Measurements from ENCODE around the gene NIPAL3. TPM values are rescaled to one million over a fixed set of nuclear protein-coding genes. Genes with fewer than 3 reads are reported as not detected.
"Not testable (repeated sequence)": the region's sequence is repeated elsewhere in the genome, so short reads cannot be mapped to it uniquely, and the experiment has no call there.

The NIPAL3 gene
- total RNA-seq, 1 donor from 2014 or later, result 45.0 TPM

GRCh38 chr1:24516506-24516905 lies 100.9 kb downstream of the NIPAL3 start:
- no peak for DNase-seq (ENCODE audit: low read depth)
- no peaks in the 10 kb centered on the region for H3K36me3 ChIP-seq (ENCODE audit: control insufficient read depth, insufficient read depth, low read length)
- H3K4me3 ChIP-seq (ENCODE audit: low read depth, low read length), result no peak overlapping the region
- H3K27me3 ChIP-seq (ENCODE audit: control insufficient read depth, insufficient read depth, low read length), result no peaks in the 10 kb centered on the region
- TF ChIP-seq CTCF (IDR thresholded peaks at IDR 0.05; ENCODE audit: insufficient read depth, low read length, poor library complexity, severe bottlenecking), result no peak

- no peak for DNase-seq (ENCODE audit: low read depth)
- Histone ChIP-seq H3K4me3 (ENCODE audit: low read depth, low read length) (no peak overlapping the region), H3K36me3 (ENCODE audit: control insufficient read depth, insufficient read depth, low read length) (no peaks in the 10 kb centered on the region), H3K27me3 (ENCODE audit: control insufficient read depth, insufficient read depth, low read length) (no peaks in the 10 kb centered on the region)
- no peak for TF ChIP-seq CTCF (IDR thresholded peaks at IDR 0.05; ENCODE audit: insufficient read depth, low read length, poor library complexity, severe bottlenecking)
Measured at GRCh38 chr1:24517898-24518297, 102.3 kb downstream of the NIPAL3 start.

- H3K36me3 ChIP-seq (ENCODE audit: control insufficient read depth, insufficient read depth, low read length), result not testable (repeated sequence)
Measured at GRCh38 chr1:24520282-24520681, 104.7 kb downstream of the NIPAL3 start.

More at GRCh38 chr1:24520282-24520681, 104.7 kb downstream of the NIPAL3 start:
- H3K4me3 ChIP-seq (ENCODE audit: low read depth, low read length); DNase-seq (ENCODE audit: low read depth); H3K27me3 ChIP-seq (ENCODE audit: control insufficient read depth, insufficient read depth, low read length): not testable (repeated sequence)

Other genes starting within 250 kb of the NIPAL3 start
- gene IFNLR1, start 228.5 kb upstream of the NIPAL3 start, total RNA-seq, result 6.7 and 8.6 TPM in 2 replicates
- gene GRHL3, start 96.4 kb upstream of the NIPAL3 start, total RNA-seq, result 12.5 and 12.9 TPM in 2 replicates
- 7.5 and 12.8 TPM in 2 replicates for gene STPG1, start 2.0 kb upstream of the NIPAL3 start, total RNA-seq
- gene RCAN3, start 87.0 kb downstream of the NIPAL3 start, total RNA-seq, result 20.3 and 24.4 TPM in 2 replicates
- gene NCMAP, start 140.3 kb downstream of the NIPAL3 start, total RNA-seq, result 1.2 and 1.5 TPM in 2 replicates
- 58.4 and 71.1 TPM in 2 replicates for gene SRRM1, start 227.5 kb downstream of the NIPAL3 start, total RNA-seq